Measurements from ENCODE around the gene FAM229A. TPM values are rescaled to one million over a fixed set of nuclear protein-coding genes. Genes with fewer than 3 reads are reported as not detected.

FAM229A gene
- polyA plus RNA-seq, 4 donors, result 2.8 to 10.6 (median 8.5) TPM

DNA sequence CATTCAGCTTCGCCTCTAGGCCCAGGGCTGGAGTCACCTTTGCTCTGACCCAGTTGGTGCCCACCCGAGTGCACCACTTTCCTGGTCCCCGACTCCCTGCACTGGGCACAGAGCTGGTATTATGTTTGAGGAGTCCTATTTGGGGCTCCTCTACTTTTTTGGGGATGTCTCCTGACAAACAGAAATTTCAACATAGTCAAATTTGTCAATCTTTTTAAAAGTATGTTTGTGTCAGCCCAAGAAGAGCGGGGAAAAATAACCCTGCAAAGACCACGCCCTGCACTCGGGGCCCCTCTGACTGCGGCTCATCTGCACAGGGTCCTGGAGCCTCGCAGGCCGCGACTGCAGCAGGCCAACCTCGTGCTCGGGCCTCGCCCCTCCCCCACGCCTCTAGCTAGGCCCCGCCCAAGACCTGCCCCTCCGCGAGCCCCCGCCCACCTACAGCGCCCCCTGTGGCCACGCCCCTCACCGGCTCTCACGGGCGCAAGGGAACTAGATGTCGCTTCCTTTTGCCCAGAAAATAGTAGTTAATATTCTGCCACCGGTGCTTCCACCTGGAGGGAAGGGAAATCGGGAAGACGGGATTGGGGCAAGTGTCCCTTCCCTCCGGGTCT, 11.4 kb downstream of the FAM229A start:
- no peak for DNase-seq (ENCODE audit: low read depth in 4 of 4, low spot score in 2 of 4)

DNA sequence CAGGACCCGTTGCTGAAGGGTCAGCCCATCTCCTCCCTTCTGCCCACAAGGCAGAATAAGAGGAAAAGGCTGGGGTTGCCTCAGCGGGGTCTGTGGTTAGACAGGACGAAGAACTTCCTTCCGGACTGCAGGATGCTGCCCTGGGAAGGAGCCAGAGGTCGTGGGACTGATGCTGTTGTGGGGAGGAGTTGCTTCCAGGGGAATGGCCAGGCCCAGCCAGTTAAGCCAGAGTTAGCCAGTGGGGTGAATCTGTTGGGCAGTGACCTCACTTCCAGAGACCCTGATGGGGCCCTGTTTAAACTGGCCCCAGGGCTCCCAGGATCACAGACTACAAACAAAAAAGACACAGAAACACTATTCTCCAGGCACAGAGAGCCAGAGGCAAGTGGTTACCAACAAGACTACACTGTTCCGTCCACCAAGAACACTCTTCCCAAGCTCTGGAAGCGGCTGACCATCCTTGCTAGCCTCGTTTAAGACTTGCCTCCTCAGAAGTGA, 13.0 kb downstream of the FAM229A start:
- DNase-seq (ENCODE audit: low read depth in 4 of 4, low spot score in 2 of 4), result no peak

GRCh38 chr1:32346532-32347157, 15.6 kb downstream of the FAM229A start:
- no peak for DNase-seq (ENCODE audit: low read depth in 4 of 4, low spot score in 2 of 4)

DNA sequence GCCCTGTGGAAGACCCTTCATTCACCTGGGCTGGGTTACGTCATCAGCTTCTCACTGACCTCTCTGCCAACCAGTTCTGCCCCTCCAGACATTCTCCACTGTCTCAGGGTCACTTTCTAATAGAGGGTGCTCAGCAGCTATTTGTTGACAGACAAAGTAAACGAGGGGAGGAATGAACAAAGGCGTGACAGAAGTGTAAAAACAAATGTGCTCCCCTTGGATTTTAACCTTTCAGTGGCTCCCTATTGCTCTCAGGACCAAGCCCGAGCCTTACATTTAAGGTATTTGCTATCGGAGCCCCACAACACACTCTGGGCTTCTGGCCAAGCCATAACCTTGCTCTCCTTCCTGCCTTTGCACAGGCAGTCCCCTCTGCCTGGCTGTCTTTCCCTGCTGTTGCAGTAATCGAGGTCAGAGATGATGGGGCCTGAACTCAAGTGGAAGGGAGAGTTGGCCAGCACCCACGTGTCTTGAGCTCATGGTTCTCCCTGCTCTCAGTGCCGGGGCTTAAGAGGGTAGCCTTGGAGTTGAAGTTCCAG, 16.9 kb downstream of the FAM229A start:
- no peak for DNase-seq (ENCODE audit: low read depth in 4 of 4, low spot score in 2 of 4)

GRCh38 chr1:32342704-32343103, 19.6 kb downstream of the FAM229A start:
- no peak for DNase-seq (ENCODE audit: low read depth in 4 of 4, low spot score in 2 of 4)

DNA sequence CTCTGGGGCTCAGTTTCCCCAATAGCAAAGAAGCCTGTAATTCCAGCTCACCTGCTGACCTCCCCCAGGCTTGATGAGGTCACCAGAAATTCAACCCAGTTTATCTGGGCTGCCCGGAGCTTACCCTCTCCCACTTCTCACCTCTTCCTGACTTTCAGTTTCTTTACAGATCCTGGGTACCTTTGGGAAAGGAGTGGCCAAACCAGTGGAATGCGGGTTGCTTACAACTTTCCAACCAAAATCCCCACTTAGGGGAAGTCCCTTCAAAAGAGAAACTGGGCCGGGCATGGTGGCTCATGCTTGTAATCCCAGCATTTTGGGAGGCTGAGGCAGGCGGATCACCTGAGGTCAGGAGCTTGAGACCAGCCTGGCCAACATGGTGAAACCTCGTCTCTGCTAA, 20.3 kb downstream of the FAM229A start:
- no peak for DNase-seq (ENCODE audit: low read depth in 4 of 4, low spot score in 2 of 4)

DNA sequence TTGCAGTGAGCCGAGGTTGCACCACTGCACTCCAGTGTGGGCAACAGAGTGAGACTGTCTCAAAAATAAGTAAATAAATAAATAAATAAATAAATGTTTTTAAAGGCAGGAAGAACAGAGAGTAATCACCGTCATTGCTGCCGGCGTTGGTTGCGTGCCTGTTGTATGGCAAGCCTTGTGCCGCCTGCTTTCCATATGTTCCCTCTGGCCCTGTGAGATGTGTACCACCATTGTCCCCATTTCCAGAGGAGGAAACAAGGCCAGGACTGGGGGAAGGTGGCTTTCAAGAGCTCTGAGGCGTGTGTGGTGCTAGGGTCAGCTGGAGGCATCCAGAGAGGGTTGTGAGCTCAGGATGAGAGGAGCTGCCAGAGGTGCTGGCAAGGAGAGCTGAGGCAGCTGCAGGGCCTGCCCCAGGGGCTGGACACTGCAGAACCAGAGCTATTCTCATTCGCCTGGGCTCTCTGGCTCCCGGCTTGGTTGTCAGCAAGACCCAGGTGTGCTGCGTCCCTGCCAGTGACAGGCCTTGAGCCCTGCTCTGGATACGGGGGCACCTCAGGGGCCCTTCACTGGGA, 21.0 kb downstream of the FAM229A start:
- DNase-seq (ENCODE audit: low read depth in 4 of 4, low spot score in 2 of 4), result no peak

DNA sequence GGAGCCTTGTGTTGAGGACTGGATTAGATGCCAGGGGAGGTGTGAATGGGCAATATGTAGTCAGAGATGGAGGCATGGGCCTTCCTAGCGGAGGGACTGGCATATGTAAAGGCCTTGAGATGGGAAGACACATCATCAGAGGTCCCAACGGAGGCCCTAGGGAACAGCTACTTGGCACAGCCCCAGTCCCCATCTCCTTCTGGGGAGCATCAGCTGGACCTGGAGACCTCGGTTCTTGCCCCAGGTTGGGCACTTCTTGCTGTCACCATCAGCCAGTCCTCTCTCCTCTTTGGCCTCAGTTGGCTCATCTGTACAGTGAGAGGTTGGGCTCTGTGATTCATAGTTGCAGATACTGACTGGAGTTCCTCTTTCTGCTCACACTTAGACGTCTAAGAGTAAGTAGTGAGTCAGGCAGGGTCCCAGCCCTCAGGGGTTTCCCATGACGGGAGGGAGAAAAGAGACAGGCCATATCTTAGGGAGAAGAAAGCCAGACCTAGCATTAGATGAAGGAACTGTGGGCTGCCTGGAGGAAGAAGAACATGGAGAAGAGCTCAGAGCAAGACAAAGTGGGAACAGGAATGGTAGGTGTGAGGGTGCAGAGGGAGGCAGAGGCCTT, 22.8 kb downstream of the FAM229A start:
- no peak for DNase-seq (ENCODE audit: low read depth in 4 of 4, low spot score in 2 of 4)

- no peak for DNase-seq (ENCODE audit: low read depth in 4 of 4, low spot score in 2 of 4)
Observed at GRCh38 chr1:32338637-32339145, 23.6 kb downstream of the FAM229A start.

DNA sequence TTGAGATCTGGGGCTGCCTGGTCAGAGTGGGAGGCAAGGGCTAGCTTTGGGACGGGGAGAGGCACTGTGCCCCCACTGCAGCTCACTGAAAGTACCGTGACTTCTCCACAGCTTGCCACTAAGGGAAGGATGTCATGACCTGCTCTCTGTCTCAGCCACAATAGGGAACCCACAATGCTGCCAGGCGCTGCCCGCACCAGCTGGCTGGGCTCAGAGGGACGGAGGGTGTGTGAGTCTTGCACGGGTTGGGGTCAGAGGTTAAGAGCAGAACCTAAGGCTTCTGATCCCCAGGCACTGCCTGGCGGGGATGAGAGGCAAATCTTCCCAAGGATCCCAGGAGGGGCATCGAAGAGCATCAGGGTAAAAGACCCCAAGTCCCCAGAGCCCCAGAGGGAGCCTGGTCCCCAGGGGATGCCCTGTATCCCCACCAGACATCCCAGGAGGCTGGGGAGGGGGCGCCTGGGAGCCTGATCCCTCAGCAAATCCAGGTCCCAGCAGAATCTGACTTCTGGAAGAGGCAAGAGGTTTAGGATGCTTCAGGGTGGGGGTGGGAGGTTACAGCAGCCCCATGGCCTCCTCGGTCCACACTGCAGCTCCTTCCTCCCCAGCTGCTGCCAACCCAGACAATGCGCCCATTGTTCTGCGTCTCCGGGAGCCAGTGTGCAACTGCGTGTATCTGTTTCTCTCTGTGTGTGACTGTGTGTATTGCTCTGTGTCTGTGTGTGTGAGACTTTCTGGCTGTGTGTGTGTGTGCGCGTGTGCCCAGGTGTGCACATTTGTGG, 24.2 kb downstream of the FAM229A start:
- DNase-seq (ENCODE audit: low read depth in 4 of 4, low spot score in 2 of 4), result no peak

- DNase-seq (ENCODE audit: low read depth in 4 of 4, low spot score in 2 of 4), result no peak
Observed at GRCh38 chr1:32336963-32337675, 25.2 kb downstream of the FAM229A start.

DNA sequence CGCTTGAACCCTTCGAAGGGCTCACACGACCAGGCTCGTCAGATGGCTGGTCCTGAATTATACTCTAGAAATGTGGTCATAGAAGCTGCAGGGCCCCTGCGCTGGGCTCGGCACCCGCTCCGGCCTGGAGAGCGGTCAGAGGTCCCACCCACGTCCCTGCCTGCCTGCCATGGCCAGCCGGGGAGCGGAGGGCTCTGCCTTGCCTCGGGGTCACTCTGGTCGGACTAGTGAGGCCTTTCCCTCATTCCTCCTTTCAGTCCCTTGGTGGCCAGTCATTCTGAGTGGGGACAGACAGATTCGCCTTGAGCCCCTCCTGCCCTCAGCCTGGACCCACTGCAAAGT, 25.7 kb downstream of the FAM229A start:
- no peak for DNase-seq (ENCODE audit: low read depth in 4 of 4, low spot score in 2 of 4)

DNA sequence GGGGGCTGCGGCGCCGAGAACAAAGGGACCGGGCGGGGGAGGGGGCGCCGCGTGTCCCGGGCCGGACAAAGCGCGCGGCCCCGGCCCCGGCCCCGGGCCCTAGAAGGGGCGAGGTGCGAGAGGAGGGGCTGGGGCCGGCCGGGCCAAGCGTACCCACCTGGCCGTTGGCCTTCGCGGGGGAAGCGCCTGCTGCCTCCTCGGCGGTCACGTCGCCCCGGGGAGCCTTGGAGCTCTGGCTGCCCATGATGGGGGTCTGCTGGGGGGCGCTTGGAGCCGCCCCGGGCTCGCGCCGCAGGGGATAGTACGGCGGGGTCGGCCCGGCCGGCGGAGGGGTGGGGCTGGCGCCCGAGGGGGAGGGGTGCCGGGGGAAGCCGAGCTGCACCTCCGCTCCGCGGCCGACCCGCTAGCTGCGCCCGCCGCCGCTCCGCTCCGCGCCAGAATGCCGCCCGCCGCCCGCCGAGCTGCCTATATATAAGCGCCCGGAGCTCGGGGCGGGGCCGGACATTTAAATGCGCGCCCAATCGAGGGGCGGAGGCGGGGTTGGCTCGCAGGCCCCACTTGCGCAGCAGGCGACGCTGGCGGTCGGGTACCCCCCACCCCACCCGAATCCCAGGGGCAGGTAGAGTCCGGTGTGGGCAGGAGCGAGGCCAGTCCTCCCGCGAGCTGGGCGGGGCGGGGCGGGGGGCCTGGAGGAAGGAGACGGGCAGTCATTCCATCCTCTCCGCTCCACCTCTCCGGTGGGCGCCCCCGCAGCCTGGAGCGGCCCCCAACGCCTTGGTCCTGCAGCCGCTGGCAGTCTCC, 26.3 kb downstream of the FAM229A start, which contains the start of gene MARCKSL1:
Gene MARCKSL1 (minus strand): TSS at position 444 of the 801 bp plus-strand sequence. CDS start 200 bp downstream, at position 244.
- peak in 3 of 4 donors; percentile 57 to 78 (median 67) for DNase-seq (ENCODE audit: low read depth in 4 of 4, low spot score in 2 of 4)

DNA sequence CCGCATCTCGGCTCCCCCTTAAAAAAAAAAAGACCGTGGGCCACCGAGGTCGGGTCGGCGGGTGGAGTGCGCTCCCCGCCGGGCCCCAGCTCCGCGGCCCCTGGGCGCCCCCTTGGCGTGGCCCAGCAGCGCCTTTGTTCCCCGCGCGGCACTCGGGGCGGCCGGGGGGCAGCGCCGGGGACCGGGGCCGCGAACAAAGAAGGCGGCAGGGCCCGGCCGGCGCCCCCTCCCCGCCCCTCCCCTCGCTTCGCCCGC, 26.8 kb downstream of the FAM229A start:
- no peak for DNase-seq (ENCODE audit: low read depth in 4 of 4, low spot score in 2 of 4)

DNA sequence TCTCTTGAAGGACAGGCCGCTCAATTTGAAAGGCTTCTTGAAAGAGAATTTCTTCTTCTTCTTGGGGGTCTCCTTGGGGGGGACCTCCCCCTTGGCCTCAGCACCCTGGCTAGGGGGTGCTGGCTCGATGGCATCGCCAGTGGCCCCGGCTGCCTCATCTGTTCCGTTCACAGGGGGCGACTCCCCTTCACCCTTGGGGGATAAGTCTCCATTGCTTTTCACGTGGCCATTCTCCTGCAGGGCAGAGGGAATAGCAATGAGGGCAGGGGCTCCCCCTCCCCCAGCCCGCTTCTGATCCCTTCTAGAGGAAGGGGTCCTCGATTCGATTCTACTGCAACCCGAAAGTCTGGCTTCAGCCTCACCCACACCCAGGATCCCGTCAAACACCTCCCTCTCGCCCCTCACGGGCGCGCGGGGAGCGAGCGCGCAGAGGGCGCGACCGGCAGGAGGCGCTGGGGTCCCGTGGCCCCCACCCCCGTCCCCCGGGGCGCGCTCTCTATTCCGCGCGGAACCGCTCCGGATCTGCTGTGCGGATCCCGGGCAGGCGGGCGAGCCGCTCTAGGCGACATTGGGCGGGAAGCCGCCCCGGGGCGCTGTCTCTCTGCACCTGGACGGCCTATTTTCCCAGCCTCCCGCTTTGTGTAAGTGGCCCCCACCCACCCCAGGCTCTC, 27.3 kb downstream of the FAM229A start:
- no peak for DNase-seq (ENCODE audit: low read depth in 4 of 4, low spot score in 2 of 4)

DNA sequence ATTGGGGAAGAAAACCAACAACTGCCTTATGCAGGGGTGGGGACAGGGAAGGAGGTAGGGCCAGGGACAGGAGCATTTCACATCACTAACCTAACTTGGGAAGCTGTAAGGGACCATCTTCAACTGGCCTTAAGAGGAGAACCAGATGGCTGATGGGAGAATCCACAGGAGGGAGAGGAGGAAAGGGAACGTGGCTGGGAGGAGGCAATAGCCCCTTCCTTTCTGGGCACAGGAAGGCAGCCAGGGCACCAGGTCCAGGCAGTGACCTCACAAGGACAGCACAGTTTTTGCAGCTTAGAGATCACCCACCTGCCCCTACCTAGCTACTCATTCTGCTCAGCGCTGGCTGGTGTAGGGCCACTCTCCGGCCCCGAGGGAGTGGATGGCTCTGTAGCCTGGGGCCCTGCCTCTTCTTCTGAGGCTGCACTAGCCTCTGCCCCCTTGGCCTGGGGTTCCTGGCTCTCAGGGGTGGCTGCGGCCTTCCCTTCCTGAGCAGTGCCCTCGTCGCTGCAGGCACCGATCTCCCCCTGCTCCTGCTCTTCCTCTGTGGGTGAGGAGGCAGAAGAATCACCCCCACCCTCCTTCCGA, 27.9 kb downstream of the FAM229A start:
- DNase-seq (ENCODE audit: low read depth in 4 of 4, low spot score in 2 of 4), result no peak

DNA sequence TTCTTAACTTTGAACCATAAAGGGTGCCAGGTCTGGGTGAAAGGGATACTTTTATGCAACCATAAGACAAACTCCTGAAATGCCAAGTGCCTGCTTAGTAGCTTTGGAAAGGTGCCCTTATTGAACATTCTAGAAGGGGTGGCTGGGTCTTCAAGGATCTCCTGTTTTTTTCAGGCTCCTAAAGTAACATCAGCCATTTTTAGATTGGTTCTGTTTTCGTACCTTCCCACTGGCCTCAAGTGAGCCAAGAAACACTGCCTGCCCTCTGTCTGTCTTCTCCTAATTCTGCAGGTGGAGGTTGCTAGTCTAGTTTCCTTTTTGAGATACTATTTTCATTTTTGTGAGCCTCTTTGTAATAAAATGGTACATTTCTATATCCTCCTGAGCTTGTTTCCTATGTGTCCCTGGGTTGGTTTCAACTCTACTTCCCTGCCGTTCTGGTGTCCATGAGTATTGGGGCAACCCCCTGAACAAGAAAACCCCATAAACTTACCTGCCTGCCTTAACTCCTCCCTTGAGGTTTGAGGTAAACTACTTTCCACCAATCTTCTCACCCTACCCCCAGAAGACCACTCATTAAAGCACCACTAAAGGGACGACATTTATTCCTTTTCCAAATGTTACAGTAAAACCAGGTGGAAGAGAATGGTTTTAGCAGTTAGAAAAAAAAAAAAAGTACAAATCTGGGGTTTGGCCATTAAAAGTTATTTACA, 28.9 kb downstream of the FAM229A start:
- no peak for DNase-seq (ENCODE audit: low read depth in 4 of 4, low spot score in 2 of 4)

Measured in left renal cortex interstitium (tissue), 4 donors.